MM.1S (cell line): ENCODE measurements around the gene PPAN.

ENCODE experiments used
- DNase-seq: peaks from one replicate; pipeline ENCODE4 v3.0.0-alpha.2; 2015
- H2AFZ ChIP-seq: fragments of 300-600 bp; sonication (generic); 2 replicates; pipeline ENCODE4 v1.6.0; 2016; ENCODE audit warnings: antibody characterized with exemption, low read length
- H3F3A ChIP-seq: fragments of 300-600 bp; sonication (generic); 2 replicates; pipeline ENCODE4 v1.6.1; 2016; ENCODE audit warnings: mild to moderate bottlenecking, antibody characterized with exemption, low read length, moderate library complexity, mixed read lengths; ENCODE audit not compliant: insufficient read depth
- H3K27ac ChIP-seq: fragments of 300-600 bp; sonication (generic); 2 replicates; pipeline ENCODE4 v1.5.1; 2016; ENCODE audit warnings: mild to moderate bottlenecking, low read length
- H3K27me3 ChIP-seq: fragments of 300-600 bp; sonication (generic); replicated peaks from 2 replicates; pipeline ENCODE4 v1.6.0; 2016; ENCODE audit warnings: low read length; ENCODE audit not compliant: insufficient read depth
- H3K36me3 ChIP-seq: fragments of 300-600 bp; sonication (generic); replicated peaks from 2 replicates; pipeline ENCODE4 v1.6.1; 2016; ENCODE audit warnings: mild to moderate bottlenecking, low read length, mixed read lengths; ENCODE audit not compliant: insufficient read depth
- H3K4me1 ChIP-seq: fragments of 300-600 bp; sonication (generic); 2 replicates; pipeline ENCODE4 v1.6.1; 2016; ENCODE audit warnings: low read length, mixed read lengths
- H3K4me2 ChIP-seq: fragments of 300-600 bp; sonication (generic); 2 replicates; pipeline ENCODE4 v1.6.0; 2016; ENCODE audit warnings: low read depth, low read length
- H3K4me3 ChIP-seq: fragments of 300-600 bp; sonication (generic); 2 replicates; pipeline ENCODE4 v1.5.1; 2016; ENCODE audit warnings: low read length, mixed read lengths
- H3K79me2 ChIP-seq: fragments of 300-600 bp; sonication (generic); 2 replicates; pipeline ENCODE4 v1.6.1; 2016; ENCODE audit warnings: mixed run types, low read length, mixed read lengths
- H3K9ac ChIP-seq: fragments of 300-600 bp; sonication (generic); 2 replicates; pipeline ENCODE4 v1.6.1; 2016; ENCODE audit warnings: low read length, mixed read lengths
- H3K9me2 ChIP-seq: fragments of 300-600 bp; sonication (generic); replicated peaks from 2 replicates; pipeline ENCODE4 v1.6.1; 2016; ENCODE audit warnings: mild to moderate bottlenecking, low read length, mixed read lengths; ENCODE audit not compliant: insufficient read depth
- H3K9me3 ChIP-seq: fragments of 300-600 bp; sonication (generic); replicated peaks from 2 replicates; pipeline ENCODE4 v1.6.1; 2016; ENCODE audit warnings: mild to moderate bottlenecking, low read length, mixed read lengths; ENCODE audit not compliant: insufficient read depth
- H4K20me1 ChIP-seq: fragments of 300-600 bp; sonication (generic); 2 replicates; pipeline ENCODE4 v1.6.1; 2016; ENCODE audit warnings: mild to moderate bottlenecking, low read length, moderate library complexity, mixed read lengths; ENCODE audit not compliant: insufficient read depth
- EZH2 ChIP-seq: fragments of 300-600 bp; sonication (generic); optimal IDR thresholded peaks from 2 replicates; pipeline ENCODE3; 2017; ENCODE audit warnings: low read depth, mild to moderate bottlenecking, antibody characterized with exemption, low read length, mixed read lengths
- EZH2phosphoT487 ChIP-seq: fragments of 300-600 bp; sonication (generic); IDR thresholded peaks from 2 replicates; pipeline ENCODE4 v1.6.1; 2018; ENCODE audit warnings: antibody characterized with exemption, low read length
- TF ChIP-seq, protein P1 (sequence below): fragments of 300-600 bp; sonication (generic); IDR thresholded peaks from 2 replicates; pipeline ENCODE4 v1.5.1; 2016; ENCODE audit warnings: antibody characterized with exemption, low read length, mixed read lengths

The PPAN gene

GRCh38 chr19:10141479-10141878 is 35.3 kb downstream of the PPAN start:
- H3K9me2 ChIP-seq = no peaks in the 10 kb centered on the region
- TF ChIP-seq EZH2phosphoT487 = no peak
- TF ChIP-seq, protein P1, sequence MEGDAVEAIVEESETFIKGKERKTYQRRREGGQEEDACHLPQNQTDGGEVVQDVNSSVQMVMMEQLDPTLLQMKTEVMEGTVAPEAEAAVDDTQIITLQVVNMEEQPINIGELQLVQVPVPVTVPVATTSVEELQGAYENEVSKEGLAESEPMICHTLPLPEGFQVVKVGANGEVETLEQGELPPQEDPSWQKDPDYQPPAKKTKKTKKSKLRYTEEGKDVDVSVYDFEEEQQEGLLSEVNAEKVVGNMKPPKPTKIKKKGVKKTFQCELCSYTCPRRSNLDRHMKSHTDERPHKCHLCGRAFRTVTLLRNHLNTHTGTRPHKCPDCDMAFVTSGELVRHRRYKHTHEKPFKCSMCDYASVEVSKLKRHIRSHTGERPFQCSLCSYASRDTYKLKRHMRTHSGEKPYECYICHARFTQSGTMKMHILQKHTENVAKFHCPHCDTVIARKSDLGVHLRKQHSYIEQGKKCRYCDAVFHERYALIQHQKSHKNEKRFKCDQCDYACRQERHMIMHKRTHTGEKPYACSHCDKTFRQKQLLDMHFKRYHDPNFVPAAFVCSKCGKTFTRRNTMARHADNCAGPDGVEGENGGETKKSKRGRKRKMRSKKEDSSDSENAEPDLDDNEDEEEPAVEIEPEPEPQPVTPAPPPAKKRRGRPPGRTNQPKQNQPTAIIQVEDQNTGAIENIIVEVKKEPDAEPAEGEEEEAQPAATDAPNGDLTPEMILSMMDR = no peak
- no peak for TF ChIP-seq EZH2
- no peak overlapping the region for H3K9ac ChIP-seq
- H3K27ac ChIP-seq = no peak overlapping the region
- H3K36me3 ChIP-seq = peaks cover 31% of the 10 kb centered on the region
- no peak for DNase-seq
- H3K79me2 ChIP-seq = peaks cover 40% of the 10 kb centered on the region
- no peak overlapping the region for H2AFZ ChIP-seq
- H3K27me3 ChIP-seq = no peaks in the 10 kb centered on the region
- H3K4me1 ChIP-seq = no peaks in the 10 kb centered on the region
- no peak overlapping the region for H3K4me2 ChIP-seq
- H3F3A ChIP-seq = no peaks in the 10 kb centered on the region
- no peaks in the 10 kb centered on the region for H4K20me1 ChIP-seq
- H3K4me3 ChIP-seq = no peak overlapping the region
- H3K9me3 ChIP-seq = no peaks in the 10 kb centered on the region

- Histone ChIP-seq H3K4me1 (no peaks in the 10 kb centered on the region), H3F3A (no peaks in the 10 kb centered on the region), H3K27ac (no peak overlapping the region), H2AFZ (no peak overlapping the region), H3K4me3 (no peak overlapping the region), H4K20me1 (no peaks in the 10 kb centered on the region), H3K9me2 (no peaks in the 10 kb centered on the region), H3K9ac (no peak overlapping the region), H3K27me3 (no peaks in the 10 kb centered on the region), H3K9me3 (no peaks in the 10 kb centered on the region), H3K36me3 (peaks cover 36% of the 10 kb centered on the region), H3K4me2 (no peak overlapping the region), H3K79me2 (peaks cover 43% of the 10 kb centered on the region)
- DNase-seq = no peak
- TF ChIP-seq EZH2 = no peak
- TF ChIP-seq EZH2phosphoT487 = no peak
- TF ChIP-seq, protein P1 = no peak
Observed at GRCh38 chr19:10141973-10142372, 35.8 kb downstream of the PPAN start.

- no peak for TF ChIP-seq EZH2phosphoT487
- TF ChIP-seq, protein P1 = no peak
- no peak for TF ChIP-seq EZH2
- Histone ChIP-seq H3K36me3 (peaks cover 36% of the 10 kb centered on the region), H4K20me1 (no peaks in the 10 kb centered on the region), H3K9me2 (no peaks in the 10 kb centered on the region), H3K4me2 (no peak overlapping the region), H3K79me2 (peaks cover 43% of the 10 kb centered on the region), H3K4me3 (no peak overlapping the region), H3K27ac (no peak overlapping the region), H3K4me1 (no peaks in the 10 kb centered on the region), H3K27me3 (no peaks in the 10 kb centered on the region), H3K9me3 (no peaks in the 10 kb centered on the region), H3F3A (no peaks in the 10 kb centered on the region), H2AFZ (no peak overlapping the region), H3K9ac (no peak overlapping the region)
- no peak for DNase-seq
Observed at GRCh38 chr19:10142701-10143375, 36.7 kb downstream of the PPAN start.
